Measurements from ENCODE around the gene MBD4. TPM values are rescaled to one million over a fixed set of nuclear protein-coding genes. Genes with fewer than 3 reads are reported as not detected.
"Not testable (repeated sequence)": the region's sequence is repeated elsewhere in the genome, so short reads cannot be mapped to it uniquely, and the experiment has no call there.

Gene MBD4
- total RNA-seq, 1 donor from 2014 or later, result 50.7 TPM

- no peaks in the 10 kb centered on the region for H3K4me1 Mint-ChIP-seq
- no peaks in the 10 kb centered on the region for H3K9me3 Mint-ChIP-seq
- H3K27ac Mint-ChIP-seq, result no peak overlapping the region
- no peak for DNase-seq
- H3K36me3 Mint-ChIP-seq (ENCODE audit: low read depth), result no peaks in the 10 kb centered on the region
- H3K27me3 Mint-ChIP-seq, result no peaks in the 10 kb centered on the region
- intact Hi-C loops (cut with micrococcal nuclease), result no loop called here
- H3K4me3 Mint-ChIP-seq, result no peak overlapping the region
Observed at GRCh38 chr3:129418041-129418973, 21.4 kb downstream of the MBD4 start.

DNA sequence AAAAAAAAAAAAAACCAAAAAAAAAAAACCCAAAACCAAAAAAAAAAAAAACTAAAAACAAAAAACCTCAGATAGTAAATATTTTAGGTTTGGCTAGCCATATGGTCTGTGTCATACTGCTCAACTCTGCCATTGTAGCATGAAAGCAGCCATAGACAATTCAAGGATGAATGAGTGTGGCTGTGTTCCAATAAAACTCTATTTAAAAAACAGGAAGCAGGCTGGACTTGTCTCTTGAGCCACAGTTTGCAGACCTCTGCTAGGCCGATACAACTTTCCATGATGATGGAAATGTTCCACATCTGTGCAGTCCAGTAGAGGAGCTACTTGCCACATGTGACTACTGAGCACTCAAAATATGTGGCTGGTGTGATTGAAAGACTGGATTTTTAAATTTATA lies 22.4 kb downstream of the MBD4 start:
- intact Hi-C loops (cut with micrococcal nuclease), result no loop called here

GRCh38 chr3:129416415-129416814 lies 23.3 kb downstream of the MBD4 start:
- H3K4me3 Mint-ChIP-seq, result no peak overlapping the region
- intact Hi-C loops (cut with micrococcal nuclease), result no loop called here
- H3K27me3 Mint-ChIP-seq, result peaks cover 4% of the 10 kb centered on the region
- H3K36me3 Mint-ChIP-seq (ENCODE audit: low read depth), result no peaks in the 10 kb centered on the region
- no peaks in the 10 kb centered on the region for H3K9me3 Mint-ChIP-seq
- no peak for DNase-seq
- H3K27ac Mint-ChIP-seq, result no peak overlapping the region
- H3K4me1 Mint-ChIP-seq, result no peaks in the 10 kb centered on the region

More for the DNA sequence above, 22.4 kb downstream of the MBD4 start:
- Mint-ChIP-seq H3K4me1 (no peaks in the 10 kb centered on the region), H3K36me3 (ENCODE audit: low read depth) (no peaks in the 10 kb centered on the region), H3K27me3 (peaks cover 4% of the 10 kb centered on the region), H3K9me3 (no peaks in the 10 kb centered on the region), H3K27ac (no peak overlapping the region), H3K4me3 (no peak overlapping the region)
- no peak for DNase-seq

DNA sequence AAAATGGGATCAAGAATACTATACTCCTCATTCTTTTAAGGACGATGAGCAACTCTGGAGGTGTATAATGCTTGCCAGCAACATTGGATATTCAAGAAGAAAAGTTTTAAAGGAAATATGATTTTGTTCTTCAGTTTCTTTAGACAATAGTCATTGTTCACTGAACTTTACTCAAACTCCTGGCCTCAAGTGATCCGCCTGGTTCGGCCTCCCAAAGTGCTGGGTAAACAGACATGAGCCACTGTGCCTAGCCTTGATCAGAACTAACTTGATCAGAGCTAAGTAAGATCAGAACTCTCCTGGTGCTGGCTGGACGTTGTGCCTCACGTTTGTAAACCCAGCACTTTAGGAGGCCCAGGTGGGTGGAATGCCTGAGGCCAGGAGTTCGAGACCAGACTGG lies 23.9 kb downstream of the MBD4 start:
- peaks cover 4% of the 10 kb centered on the region for H3K27me3 Mint-ChIP-seq
- intact Hi-C loops (cut with micrococcal nuclease), result no loop called here
- H3K4me1 Mint-ChIP-seq, result no peaks in the 10 kb centered on the region
- no peaks in the 10 kb centered on the region for H3K36me3 Mint-ChIP-seq (ENCODE audit: low read depth)
- no peak overlapping the region for H3K27ac Mint-ChIP-seq
- DNase-seq, result no peak
- no peak overlapping the region for H3K4me3 Mint-ChIP-seq
- no peaks in the 10 kb centered on the region for H3K9me3 Mint-ChIP-seq

DNA sequence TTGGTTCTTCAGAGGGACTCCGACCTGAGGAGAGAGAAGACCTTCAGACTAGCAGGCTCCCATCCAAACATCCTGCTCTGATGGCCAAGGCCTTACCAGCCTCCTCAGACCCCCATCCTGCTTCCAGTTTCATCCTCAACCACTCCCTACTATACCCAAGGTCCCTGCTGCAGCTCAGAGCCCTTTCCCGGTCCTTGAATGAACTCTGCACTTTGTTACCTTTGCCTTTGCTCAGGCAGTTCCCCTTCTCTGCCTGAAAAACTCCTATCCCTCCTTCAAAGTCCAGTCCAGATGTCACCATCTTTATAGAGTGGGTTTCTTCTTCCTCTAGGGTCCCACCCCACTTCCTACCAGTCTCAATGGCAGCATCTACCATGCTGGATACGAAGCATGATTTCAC lies 24.4 kb downstream of the MBD4 start:
- H3K27ac Mint-ChIP-seq, result no peak overlapping the region
- no peaks in the 10 kb centered on the region for H3K9me3 Mint-ChIP-seq
- no peaks in the 10 kb centered on the region for H3K4me1 Mint-ChIP-seq
- no peak for DNase-seq
- intact Hi-C loops (cut with micrococcal nuclease), result no loop called here
- H3K4me3 Mint-ChIP-seq, result no peak overlapping the region
- H3K36me3 Mint-ChIP-seq (ENCODE audit: low read depth), result no peaks in the 10 kb centered on the region
- peaks cover 4% of the 10 kb centered on the region for H3K27me3 Mint-ChIP-seq

DNA sequence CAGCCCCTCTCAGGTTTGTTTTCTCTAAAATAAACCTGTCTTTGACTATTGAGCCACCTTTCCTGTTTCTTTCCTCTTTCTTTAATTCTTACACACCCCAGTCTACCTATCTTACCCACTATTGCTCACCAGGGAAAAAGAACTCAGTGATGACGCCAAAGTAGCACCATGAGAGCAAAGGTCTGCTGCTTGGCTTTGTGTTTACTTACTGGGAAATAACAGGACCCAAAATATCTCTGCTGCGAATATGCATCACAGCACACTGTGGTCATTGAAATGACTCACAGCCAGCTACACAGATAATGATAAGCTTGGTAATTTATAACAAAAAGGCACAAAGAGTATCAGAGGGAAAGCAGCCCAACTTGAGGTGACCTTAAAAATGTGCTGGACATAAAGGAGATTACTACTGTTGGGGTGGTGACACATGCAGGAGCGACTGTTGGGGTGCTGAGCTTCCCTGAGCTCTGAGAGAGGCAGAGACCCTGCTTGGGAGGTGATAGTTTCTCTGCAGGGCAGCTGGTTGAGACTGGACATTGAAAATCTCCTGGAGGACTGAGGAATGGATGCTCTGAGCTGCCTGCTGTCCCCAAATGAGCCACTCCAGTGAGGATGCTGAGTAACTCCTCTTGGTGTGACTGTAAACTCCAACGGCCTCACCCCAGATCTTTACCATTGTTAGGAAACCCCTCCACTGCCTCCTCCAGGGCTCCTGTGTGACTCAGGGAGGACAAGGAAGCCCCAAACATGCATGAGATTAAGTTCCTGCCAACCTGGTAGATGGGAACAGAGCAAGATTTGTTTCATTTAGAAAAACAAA lies 25.9 kb downstream of the MBD4 start:
- intact Hi-C loops (cut with micrococcal nuclease), result no loop called here
- Mint-ChIP-seq H3K36me3 (ENCODE audit: low read depth) (no peaks in the 10 kb centered on the region), H3K4me1 (no peaks in the 10 kb centered on the region), H3K4me3 (no peak overlapping the region), H3K9me3 (no peaks in the 10 kb centered on the region), H3K27me3 (peaks cover 4% of the 10 kb centered on the region), H3K27ac (no peak overlapping the region)
- DNase-seq, result no peak

GRCh38 chr3:129413238-129413637 lies 26.5 kb downstream of the MBD4 start:
- H3K9me3 Mint-ChIP-seq; H3K4me1 Mint-ChIP-seq; DNase-seq; H3K27me3 Mint-ChIP-seq; H3K36me3 Mint-ChIP-seq (ENCODE audit: low read depth); intact Hi-C loops (cut with micrococcal nuclease); H3K27ac Mint-ChIP-seq; H3K4me3 Mint-ChIP-seq: not testable (repeated sequence)

GRCh38 chr3:129412542-129413198 lies 27.1 kb downstream of the MBD4 start:
- H3K27me3 Mint-ChIP-seq, result peaks cover 4% of the 10 kb centered on the region
- no peaks in the 10 kb centered on the region for H3K9me3 Mint-ChIP-seq
- no peak overlapping the region for H3K4me3 Mint-ChIP-seq
- intact Hi-C loops (cut with micrococcal nuclease), result no loop called here
- no peaks in the 10 kb centered on the region for H3K36me3 Mint-ChIP-seq (ENCODE audit: low read depth)
- no peak for DNase-seq
- no peaks in the 10 kb centered on the region for H3K4me1 Mint-ChIP-seq
- no peak overlapping the region for H3K27ac Mint-ChIP-seq

- no peaks in the 10 kb centered on the region for H3K4me1 Mint-ChIP-seq
- H3K27ac Mint-ChIP-seq, result no peak overlapping the region
- H3K4me3 Mint-ChIP-seq, result no peak overlapping the region
- no peaks in the 10 kb centered on the region for H3K36me3 Mint-ChIP-seq (ENCODE audit: low read depth)
- no peaks in the 10 kb centered on the region for H3K9me3 Mint-ChIP-seq
- intact Hi-C loops (cut with micrococcal nuclease), result no loop called here
- peaks cover 4% of the 10 kb centered on the region for H3K27me3 Mint-ChIP-seq
- no peak for DNase-seq
Observed at GRCh38 chr3:129410971-129411370, 28.8 kb downstream of the MBD4 start.

GRCh38 chr3:129409541-129409940 lies 30.2 kb downstream of the MBD4 start:
- H3K4me1 Mint-ChIP-seq, result no peaks in the 10 kb centered on the region
- peaks cover 4% of the 10 kb centered on the region for H3K27me3 Mint-ChIP-seq
- no peak overlapping the region for H3K4me3 Mint-ChIP-seq
- intact Hi-C loops (cut with micrococcal nuclease), result no loop called here
- H3K9me3 Mint-ChIP-seq, result no peaks in the 10 kb centered on the region
- DNase-seq, result no peak
- H3K27ac Mint-ChIP-seq, result no peak overlapping the region
- H3K36me3 Mint-ChIP-seq (ENCODE audit: low read depth), result no peaks in the 10 kb centered on the region

DNA sequence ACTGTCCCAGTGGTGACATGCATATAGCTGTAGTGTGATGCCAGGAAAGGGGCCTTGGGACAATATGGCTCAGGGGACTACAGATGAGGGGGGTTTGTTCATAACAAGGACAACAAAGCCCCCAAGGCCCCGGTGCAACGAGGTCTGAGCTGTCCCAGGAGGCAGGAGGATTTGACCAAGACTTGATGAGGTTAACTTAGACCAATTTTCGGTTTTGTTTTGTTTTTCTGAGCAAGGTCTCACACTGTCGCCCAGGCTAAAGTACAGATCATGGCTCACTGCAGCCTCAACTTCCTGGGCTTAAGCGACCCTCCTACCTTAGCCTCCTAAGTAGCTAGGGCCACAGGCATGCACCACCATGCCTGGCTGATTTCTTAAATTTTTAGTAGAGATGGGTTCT lies 35.1 kb downstream of the MBD4 start:
- H3K36me3 Mint-ChIP-seq (ENCODE audit: low read depth), result no peaks in the 10 kb centered on the region
- H3K9me3 Mint-ChIP-seq, result no peaks in the 10 kb centered on the region
- no peaks in the 10 kb centered on the region for H3K27me3 Mint-ChIP-seq
- no peak overlapping the region for H3K27ac Mint-ChIP-seq
- intact Hi-C loops (cut with micrococcal nuclease), result no loop called here
- no peak overlapping the region for H3K4me3 Mint-ChIP-seq
- peaks cover 1% of the 10 kb centered on the region for H3K4me1 Mint-ChIP-seq
- no peak for DNase-seq

DNA sequence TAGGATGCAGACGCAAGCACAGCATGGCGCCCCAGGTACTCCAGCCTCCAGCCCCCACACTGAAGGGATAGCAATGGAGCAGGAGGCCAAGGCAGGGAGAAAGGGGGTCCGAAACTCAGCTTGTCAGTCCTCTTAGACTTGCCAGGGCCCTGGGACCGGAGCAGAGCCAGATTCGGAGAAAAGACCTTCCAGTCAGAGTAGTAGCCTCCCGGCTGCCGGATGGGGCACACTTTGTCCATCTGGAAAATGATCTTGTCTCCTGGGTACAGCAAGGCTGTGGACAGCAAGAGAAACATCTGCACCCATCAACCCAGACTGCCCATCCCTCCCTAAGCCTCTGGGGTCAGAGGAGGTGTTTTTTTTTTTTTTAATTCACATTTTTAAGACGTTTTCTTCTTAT lies 35.6 kb downstream of the MBD4 start:
- Mint-ChIP-seq H3K4me3 (no peak overlapping the region), H3K9me3 (no peaks in the 10 kb centered on the region), H3K4me1 (peaks cover 4% of the 10 kb centered on the region), H3K36me3 (ENCODE audit: low read depth) (no peaks in the 10 kb centered on the region), H3K27ac (no peak overlapping the region), H3K27me3 (no peaks in the 10 kb centered on the region)
- intact Hi-C loops (cut with micrococcal nuclease), result no loop called here
- DNase-seq, result no peak

- DNase-seq, result no peak
- no peak overlapping the region for H3K4me3 Mint-ChIP-seq
- H3K27me3 Mint-ChIP-seq, result no peaks in the 10 kb centered on the region
- no peak overlapping the region for H3K27ac Mint-ChIP-seq
- peaks cover 7% of the 10 kb centered on the region for H3K4me1 Mint-ChIP-seq
- intact Hi-C loops (cut with micrococcal nuclease), result no loop called here
- H3K9me3 Mint-ChIP-seq, result no peaks in the 10 kb centered on the region
- H3K36me3 Mint-ChIP-seq (ENCODE audit: low read depth), result peaks cover 4% of the 10 kb centered on the region
Observed at GRCh38 chr3:129403450-129403849, 36.3 kb downstream of the MBD4 start.

DNA sequence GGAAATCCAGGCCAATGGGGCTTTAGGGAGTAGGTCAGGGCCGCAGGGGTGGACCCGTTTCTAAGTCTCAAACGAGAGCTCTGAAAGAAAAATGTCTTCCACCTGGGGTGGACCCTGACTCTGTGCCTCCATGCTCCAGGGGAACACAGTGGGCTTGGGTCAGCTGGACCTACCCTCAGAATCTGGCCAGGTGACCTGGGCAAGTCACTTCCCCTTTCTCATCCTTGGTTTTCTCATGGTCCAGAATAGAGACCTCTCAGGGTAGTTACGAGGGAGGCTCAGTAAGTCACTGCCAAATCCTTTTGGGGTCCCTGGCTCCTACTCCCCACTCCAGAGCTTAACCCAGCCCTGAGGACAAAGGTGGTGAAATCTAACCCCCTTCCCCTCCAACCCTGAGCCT lies 37.1 kb downstream of the MBD4 start:
- no peaks in the 10 kb centered on the region for H3K9me3 Mint-ChIP-seq

More for the DNA sequence above, 37.1 kb downstream of the MBD4 start:
- intact Hi-C loops (cut with micrococcal nuclease), result no loop called here
- H3K36me3 Mint-ChIP-seq (ENCODE audit: low read depth), result peaks cover 4% of the 10 kb centered on the region
- no peak overlapping the region for H3K27ac Mint-ChIP-seq
- no peak overlapping the region for H3K4me3 Mint-ChIP-seq
- DNase-seq, result no peak
- H3K27me3 Mint-ChIP-seq, result no peaks in the 10 kb centered on the region
- peaks cover 14% of the 10 kb centered on the region for H3K4me1 Mint-ChIP-seq

Data from activated CD4-positive, alpha-beta T cell treated with anti-CD3 and anti-CD28 coated beads, Interleukin-2, amount 10 ng/mL, durations not matched to agents 24 days and 14 days (primary cell).